AG10803 (cell line): Measurements from ENCODE around the gene COL6A2.
A peak's percentile ranks its signal among the peaks of the same experiment; 100 is the strongest.

ENCODE experiments used
- DNase-seq: peaks from one replicate; pipeline ENCODE4 v3.0.0; 2010; ENCODE audit warnings: low read depth
- H3K4me3 ChIP-seq: 2 replicates; pipeline ENCODE4 v1.5.1; 2011; ENCODE audit warnings: mild to moderate bottlenecking, low read length, control low read depth
- CTCF ChIP-seq: conservative IDR thresholded peaks from 2 replicates; pipeline ENCODE4 v1.5.1; 2011; ENCODE audit warnings: mild to moderate bottlenecking, low read length, control low read depth, inconsistent platforms

The COL6A2 gene

GRCh38 chr21:46051821-46052675 is 45.9 kb upstream of the COL6A2 start:
- DNase-seq: peak; percentile 51
- TF ChIP-seq CTCF: no peak
- no peak overlapping the region for H3K4me3 ChIP-seq

- peak; percentile 95 for DNase-seq
- no peak for TF ChIP-seq CTCF
- peak overlapping the region; percentile 48 for H3K4me3 ChIP-seq
Measured at GRCh38 chr21:46052703-46053651, 44.9 kb upstream of the COL6A2 start.

- no peak for DNase-seq
- no peak overlapping the region for H3K4me3 ChIP-seq
- no peak for TF ChIP-seq CTCF
Measured at GRCh38 chr21:46054031-46054430, 43.9 kb upstream of the COL6A2 start.

- TF ChIP-seq CTCF: no peak
- peak; percentile 70 for DNase-seq
- H3K4me3 ChIP-seq: no peak overlapping the region
Measured at GRCh38 chr21:46054451-46054881, 43.4 kb upstream of the COL6A2 start.

- DNase-seq: no peak
- no peak overlapping the region for H3K4me3 ChIP-seq
Measured at GRCh38 chr21:46055863-46056281, 42.0 kb upstream of the COL6A2 start.

GRCh38 chr21:46056450-46056903 is 41.4 kb upstream of the COL6A2 start:
- TF ChIP-seq CTCF: peak; percentile 21; the same call in 1 of the 2 replicates
- DNase-seq: peak; percentile 91
- no peak overlapping the region for H3K4me3 ChIP-seq

More at GRCh38 chr21:46055863-46056281, 42.0 kb upstream of the COL6A2 start:
- no peak for TF ChIP-seq CTCF
